GM12878 (cell line): ENCODE results near the gene MAN2B2. TPM values are rescaled to one million over a fixed set of nuclear protein-coding genes. Genes with fewer than 3 reads are reported as not detected.

Experiments
- ATAC-seq: fragments of 200-7000 bp; cut with Tn5 transposase; 3 replicates; pipeline ENCODE4 v1.9.1; 2020; ENCODE audit warnings: mild to moderate bottlenecking, moderate library complexity
- BruUV-seq: library from RNA; stranded (reverse); fragments of 400-500 nt; replicated peaks from 2 replicates; lab custom pipeline; 2021; lab: Mats Ljungman, UMichigan
- CTCF ChIA-PET: fragments of 300-600 bp; sonication (Branson Sonifier 250); formaldehyde crosslinking; extraction: SDS; loops from one replicate; lab custom pipeline; 2021; ENCODE audit warnings: inconsistent platforms; lab: Yijun Ruan, JAX
- POLR2A ChIA-PET: fragments of 350-600 bp; formaldehyde crosslinking; extraction: SDS; loops from one replicate; lab custom pipeline; 2021; ENCODE audit warnings: inconsistent platforms; lab: Charles Lee
- RAD21 ChIA-PET: fragments of 300-600 bp; sonication (Branson Sonifier 250); formaldehyde crosslinking; loops from one replicate; lab custom pipeline; 2023; ENCODE audit warnings: antibody characterized with exemption; ENCODE audit not compliant: unreplicated experiment; lab: Charles Lee
- SMC1A ChIA-PET: fragments of 300-600 bp; sonication (Branson Sonifier 250); formaldehyde crosslinking; loops from one replicate; lab custom pipeline; 2023; ENCODE audit not compliant: unreplicated experiment, uncharacterized antibody; lab: Charles Lee
- DNase-seq: peaks from one replicate; pipeline ENCODE4 v3.0.0-alpha.2; 2011; ENCODE audit warnings: low read depth, low spot score
- FAIRE-seq: peaks from 3 replicates; lab custom pipeline; 2011; peaks lifted over from hg19 to GRCh38; lab: Jason Lieb, UNC
- H2AFZ ChIP-seq: 2 replicates; pipeline ENCODE4 v1.6.0; 2011; ENCODE audit warnings: low read depth, low read length, control low read depth; ENCODE audit not compliant: control insufficient read depth
- H3K27ac ChIP-seq: 2 replicates; pipeline ENCODE4 v1.5.1; 2011; ENCODE audit warnings: control low read depth; ENCODE audit not compliant: control insufficient read depth, insufficient read depth
- H3K27me3 ChIP-seq, 2 experiments: replicated peaks in 1 of 2; 2 replicates each; pipeline versions ENCODE4 v1.6.0 to v1.6.1; 2011; ENCODE audit warnings: low read length in 1 of 2; ENCODE audit not compliant: control insufficient read depth in 2 of 2, insufficient read depth in 2 of 2
- H3K36me3 ChIP-seq, 2 experiments: 2 replicates each; pipeline ENCODE4 v1.5.1; 2011; ENCODE audit warnings: low read length in 1 of 2; ENCODE audit not compliant: control insufficient read depth in 2 of 2, insufficient read depth in 2 of 2
- H3K4me1 ChIP-seq: 2 replicates; pipeline ENCODE4 v1.6.1; 2011; ENCODE audit warnings: mild to moderate bottlenecking, low read length, moderate library complexity, mixed read lengths; ENCODE audit not compliant: control insufficient read depth, insufficient read depth
- H3K4me2 ChIP-seq: 2 replicates; pipeline ENCODE4 v1.6.0; 2011; ENCODE audit warnings: control low read depth; ENCODE audit not compliant: control insufficient read depth, insufficient read depth
- H3K4me3 ChIP-seq: fragments of 200-600 bp; sonication (generic); 2 replicates; pipeline ENCODE4 v1.5.1; 2016
- H3K79me2 ChIP-seq: 2 replicates; pipeline ENCODE4 v1.6.0; 2011; ENCODE audit warnings: low read length; ENCODE audit not compliant: control insufficient read depth, insufficient read depth
- H3K9ac ChIP-seq: 2 replicates; pipeline ENCODE4 v1.8.0; 2011; ENCODE audit warnings: low read length, control low read depth, mixed read lengths; ENCODE audit not compliant: control insufficient read depth, insufficient read depth
- H3K9me3 ChIP-seq: replicated peaks from 3 replicates; pipeline ENCODE4 v1.5.1; 2011; ENCODE audit warnings: mild to moderate bottlenecking, low read length; ENCODE audit not compliant: control insufficient read depth, insufficient read depth
- H4K20me1 ChIP-seq: 2 replicates; pipeline ENCODE4 v1.6.0; 2011; ENCODE audit not compliant: control insufficient read depth, insufficient read depth
- GABPA ChIP-seq: IDR thresholded peaks from 2 replicates; pipeline ENCODE4 v1.6.1; 2014; ENCODE audit warnings: antibody characterized with exemption, low read depth, mild to moderate bottlenecking, inconsistent platforms
- IKZF2 ChIP-seq, 2 experiments: fragments of 450-650 bp; IDR thresholded peaks; 2 replicates each; pipeline ENCODE4 v1.6.1; 2017; ENCODE audit warnings: mild to moderate bottlenecking in 2 of 2, moderate library complexity in 2 of 2
- JUNB ChIP-seq: IDR thresholded peaks from 2 replicates; pipeline ENCODE4 v1.6.1; 2016; ENCODE audit warnings: antibody characterized with exemption, mild to moderate bottlenecking
- KAT2A ChIP-seq: conservative IDR thresholded peaks from 2 replicates; pipeline ENCODE4 v1.6.1; 2011; ENCODE audit warnings: low read depth, low read length; ENCODE audit not compliant: control insufficient read depth
- KLF5 ChIP-seq: fragments of 450-650 bp; IDR thresholded peaks from 2 replicates; pipeline ENCODE4 v1.6.1; 2014; ENCODE audit warnings: mild to moderate bottlenecking; ENCODE audit not compliant: partially characterized antibody
- MTA3 ChIP-seq: IDR thresholded peaks from 2 replicates; pipeline ENCODE4 v1.6.1; 2012; ENCODE audit warnings: low read length, inconsistent platforms, borderline replicate concordance
- MYB ChIP-seq: fragments of 150-350 bp; IDR thresholded peaks from 2 replicates; pipeline ENCODE4 v1.6.1; 2014; ENCODE audit warnings: mild to moderate bottlenecking, low read depth, low read length, borderline replicate concordance
- NBN ChIP-seq: fragments of 450-650 bp; IDR thresholded peaks from 2 replicates; pipeline ENCODE4 v1.6.1; 2016
- WRNIP1 ChIP-seq: IDR thresholded peaks from 2 replicates; pipeline ENCODE4 v1.6.1; 2011; ENCODE audit warnings: low read depth, low read length, improper control_type of control experiment, borderline replicate concordance
- ZBED1 ChIP-seq: IDR thresholded peaks from 2 replicates; pipeline ENCODE4 v1.6.1; 2016; ENCODE audit warnings: borderline replicate concordance
- ZZZ3 ChIP-seq: IDR thresholded peaks from 2 replicates; pipeline ENCODE4 v1.6.1; 2011; ENCODE audit warnings: low read depth; ENCODE audit not compliant: control insufficient read depth, insufficient read length
- WGBS: methylation state at CpG from one replicate; pipeline ENCODE4 v1.1.6; 2016; ENCODE audit warnings: low lambda C conversion rate; ENCODE audit not compliant: insufficient replicate concordance, insufficient coverage; ENCODE audit errors: missing lambda C conversion rate; 5-methylcytosine and 5-hydroxymethylcytosine counted together
- in situ Hi-C: fragments of 300-500 bp; cut with MboI; formaldehyde crosslinking; loops from 9 replicates; pipeline ENCODE4 v1.14.3; 2018; ENCODE audit warnings: mixed read lengths
- intact Hi-C: fragments of 100-400 bp; cut with micrococcal nuclease; formaldehyde crosslinking; loops from one replicate; pipeline ENCODE4 v1.14.2; 2022; ENCODE audit not compliant: unreplicated experiment
- polyA plus RNA-seq, 11 experiments: library from polyadenylated mRNA; depleted of rRNA in 4 of 11; unstranded in 6 of 11; stranded (reverse) in 5 of 11; fragments of >200 nt; fragmentation: Nextera tagmentation in 4 of 11; fragmentation: Illumina TruSeq in 1 of 11; extraction: Ambion mirVana in 4 of 11; extraction: Trizol in 1 of 11; gene quantifications; 1 replicate in 1 of 11; 2 replicates in 10 of 11; pipeline versions ENCODE4 v1.2.1 to v1.2.3, GENCODE V29; 2011 to 2016; ENCODE audit warnings: inconsistent platforms in 2 of 11, missing spikeins in 2 of 11, low read depth in 1 of 11
- total RNA-seq, 4 experiments: library from RNA; depleted of rRNA in 3 of 4; stranded (reverse); fragments of >200 nt in 3 of 4; fragmentation: Illumina TruSeq in 1 of 4; extraction: Trizol in 1 of 4; gene quantifications; 2 replicates each; pipeline versions ENCODE4 v1.2.1 to v1.2.3, GENCODE V29; 2013 to 2021
- TF ChIP-seq, protein P1 (sequence below): IDR thresholded peaks from 2 replicates; pipeline ENCODE4 v1.6.1; 2011; ENCODE audit warnings: low read depth, mild to moderate bottlenecking, low read length, moderate library complexity, borderline replicate concordance; ENCODE audit errors: extremely low read depth
- TF ChIP-seq, protein P2 (sequence below): IDR thresholded peaks from 2 replicates; pipeline ENCODE4 v1.6.1; 2012; ENCODE audit warnings: mild to moderate bottlenecking, low read depth, low read length
- TF ChIP-seq, protein P3 (sequence below), 3 experiments: IDR thresholded peaks in 2 of 3; conservative IDR thresholded peaks in 1 of 3; 2 replicates each; pipeline ENCODE4 v1.5.1; 2011; ENCODE audit warnings: low read depth in 3 of 3, low read length in 3 of 3, mild to moderate bottlenecking in 3 of 3, control low read depth in 2 of 3, moderate library complexity in 2 of 3, inconsistent platforms in 1 of 3, mixed read lengths in 1 of 3; ENCODE audit not compliant: control insufficient read depth in 2 of 3, insufficient read depth in 1 of 3; ENCODE audit errors: extremely low read depth in 1 of 3
- TF ChIP-seq, protein P4 (sequence below): fragments of 450-650 bp; IDR thresholded peaks from 2 replicates; pipeline ENCODE4 v1.6.1; 2017; ENCODE audit warnings: antibody characterized with exemption, mild to moderate bottlenecking, moderate library complexity

The MAN2B2 gene
- total and polyA plus RNA-seq, 10 of the 15 experiments (the other 5 are each of a cell fraction or from before 2014, with no cell fraction given): 0.47 to 14.5 (median 7.0) TPM

DNA sequence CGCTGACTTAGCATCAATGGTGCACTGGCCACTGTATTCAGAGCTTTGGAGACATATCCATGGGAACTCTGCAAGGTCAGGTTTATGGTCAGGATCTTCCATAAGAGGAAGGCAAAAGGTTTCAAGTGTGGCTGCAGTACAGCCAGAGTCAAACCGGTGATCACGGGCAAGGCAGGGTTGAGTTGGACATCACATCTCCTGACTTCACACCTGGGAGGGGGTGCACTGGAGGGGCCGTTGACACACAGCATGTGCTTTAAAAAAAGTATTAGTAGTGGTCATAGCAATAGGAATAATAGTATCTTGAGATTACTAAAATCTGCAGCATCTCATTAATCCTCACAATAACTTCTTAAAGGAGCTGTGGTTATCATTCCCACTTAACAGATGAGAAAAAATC, 28.9 kb upstream of the MAN2B2 start:
- no peak for DNase-seq
- in situ Hi-C loops: loop anchor here (5.0 kb wide), 1 partner anchor 294 kb away; no protein-coding TSS in a partner anchor
- RAD21 ChIA-PET: interaction anchor here (0.7 to 1.0 kb wide), 2 partner anchors 73 to 146 kb away, joined by 3 to 6 read pairs; no protein-coding TSS in a partner anchor
- no peaks in the 10 kb centered on the region for H3K4me1 ChIP-seq
- no peak overlapping the region for H3K4me2 ChIP-seq
- SMC1A ChIA-PET: no interaction called here
- H3K9ac ChIP-seq: no peak overlapping the region
- no peaks in the 10 kb centered on the region for H3K36me3 ChIP-seq
- H3K79me2 ChIP-seq: no peaks in the 10 kb centered on the region
- no peak for ATAC-seq
- no peaks in the 10 kb centered on the region for H3K27me3 ChIP-seq
- H3K27ac ChIP-seq: no peak overlapping the region
- H2AFZ ChIP-seq: no peak overlapping the region
- 68% methylated on average over 4 of the region's 4 CpGs for WGBS
- FAIRE-seq: no peak
- H4K20me1 ChIP-seq: no peaks in the 10 kb centered on the region
- POLR2A ChIA-PET: no interaction called here
- CTCF ChIA-PET: interaction anchor here (0.6 to 3.1 kb wide), 18 partner anchors 16 to 696 kb away, joined by 3 to 11 read pairs (median 4); no protein-coding TSS in a partner anchor
- no peak overlapping the region for H3K4me3 ChIP-seq
- intact Hi-C loops: loop anchor here (2.0 to 5.0 kb wide), 2 partner anchors 201 to 294 kb away; no protein-coding TSS in a partner anchor
- BruUV-seq: no TSS peak
- no peaks in the 10 kb centered on the region for H3K9me3 ChIP-seq
- TF ChIP-seq JUNB (no peak), KAT2A (no peak), GABPA (no peak), ZBED1 (no peak), MYB (no peak), IKZF2 (IDR thresholded peaks at IDR 0.05) (no peak), NBN (no peak), MTA3 (no peak), ZZZ3 (no peak), WRNIP1 (no peak), KLF5 (no peak)
- TF ChIP-seq, protein P1, sequence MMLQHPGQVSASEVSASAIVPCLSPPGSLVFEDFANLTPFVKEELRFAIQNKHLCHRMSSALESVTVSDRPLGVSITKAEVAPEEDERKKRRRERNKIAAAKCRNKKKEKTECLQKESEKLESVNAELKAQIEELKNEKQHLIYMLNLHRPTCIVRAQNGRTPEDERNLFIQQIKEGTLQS: no peak
- TF ChIP-seq, protein P2, sequence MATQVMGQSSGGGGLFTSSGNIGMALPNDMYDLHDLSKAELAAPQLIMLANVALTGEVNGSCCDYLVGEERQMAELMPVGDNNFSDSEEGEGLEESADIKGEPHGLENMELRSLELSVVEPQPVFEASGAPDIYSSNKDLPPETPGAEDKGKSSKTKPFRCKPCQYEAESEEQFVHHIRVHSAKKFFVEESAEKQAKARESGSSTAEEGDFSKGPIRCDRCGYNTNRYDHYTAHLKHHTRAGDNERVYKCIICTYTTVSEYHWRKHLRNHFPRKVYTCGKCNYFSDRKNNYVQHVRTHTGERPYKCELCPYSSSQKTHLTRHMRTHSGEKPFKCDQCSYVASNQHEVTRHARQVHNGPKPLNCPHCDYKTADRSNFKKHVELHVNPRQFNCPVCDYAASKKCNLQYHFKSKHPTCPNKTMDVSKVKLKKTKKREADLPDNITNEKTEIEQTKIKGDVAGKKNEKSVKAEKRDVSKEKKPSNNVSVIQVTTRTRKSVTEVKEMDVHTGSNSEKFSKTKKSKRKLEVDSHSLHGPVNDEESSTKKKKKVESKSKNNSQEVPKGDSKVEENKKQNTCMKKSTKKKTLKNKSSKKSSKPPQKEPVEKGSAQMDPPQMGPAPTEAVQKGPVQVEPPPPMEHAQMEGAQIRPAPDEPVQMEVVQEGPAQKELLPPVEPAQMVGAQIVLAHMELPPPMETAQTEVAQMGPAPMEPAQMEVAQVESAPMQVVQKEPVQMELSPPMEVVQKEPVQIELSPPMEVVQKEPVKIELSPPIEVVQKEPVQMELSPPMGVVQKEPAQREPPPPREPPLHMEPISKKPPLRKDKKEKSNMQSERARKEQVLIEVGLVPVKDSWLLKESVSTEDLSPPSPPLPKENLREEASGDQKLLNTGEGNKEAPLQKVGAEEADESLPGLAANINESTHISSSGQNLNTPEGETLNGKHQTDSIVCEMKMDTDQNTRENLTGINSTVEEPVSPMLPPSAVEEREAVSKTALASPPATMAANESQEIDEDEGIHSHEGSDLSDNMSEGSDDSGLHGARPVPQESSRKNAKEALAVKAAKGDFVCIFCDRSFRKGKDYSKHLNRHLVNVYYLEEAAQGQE: no peak
- TF ChIP-seq, protein P3, sequence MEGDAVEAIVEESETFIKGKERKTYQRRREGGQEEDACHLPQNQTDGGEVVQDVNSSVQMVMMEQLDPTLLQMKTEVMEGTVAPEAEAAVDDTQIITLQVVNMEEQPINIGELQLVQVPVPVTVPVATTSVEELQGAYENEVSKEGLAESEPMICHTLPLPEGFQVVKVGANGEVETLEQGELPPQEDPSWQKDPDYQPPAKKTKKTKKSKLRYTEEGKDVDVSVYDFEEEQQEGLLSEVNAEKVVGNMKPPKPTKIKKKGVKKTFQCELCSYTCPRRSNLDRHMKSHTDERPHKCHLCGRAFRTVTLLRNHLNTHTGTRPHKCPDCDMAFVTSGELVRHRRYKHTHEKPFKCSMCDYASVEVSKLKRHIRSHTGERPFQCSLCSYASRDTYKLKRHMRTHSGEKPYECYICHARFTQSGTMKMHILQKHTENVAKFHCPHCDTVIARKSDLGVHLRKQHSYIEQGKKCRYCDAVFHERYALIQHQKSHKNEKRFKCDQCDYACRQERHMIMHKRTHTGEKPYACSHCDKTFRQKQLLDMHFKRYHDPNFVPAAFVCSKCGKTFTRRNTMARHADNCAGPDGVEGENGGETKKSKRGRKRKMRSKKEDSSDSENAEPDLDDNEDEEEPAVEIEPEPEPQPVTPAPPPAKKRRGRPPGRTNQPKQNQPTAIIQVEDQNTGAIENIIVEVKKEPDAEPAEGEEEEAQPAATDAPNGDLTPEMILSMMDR (IDR thresholded peaks at IDR 0.05 in 2 of 3, conservative IDR thresholded peaks at IDR 0.05 in 1 of 3; ENCODE audit: control insufficient read depth in 2 of 3, extremely low read depth in 1 of 3, insufficient read depth in 1 of 3, low read depth in 3 of 3, low read length in 3 of 3): no peak
- TF ChIP-seq, protein P4, sequence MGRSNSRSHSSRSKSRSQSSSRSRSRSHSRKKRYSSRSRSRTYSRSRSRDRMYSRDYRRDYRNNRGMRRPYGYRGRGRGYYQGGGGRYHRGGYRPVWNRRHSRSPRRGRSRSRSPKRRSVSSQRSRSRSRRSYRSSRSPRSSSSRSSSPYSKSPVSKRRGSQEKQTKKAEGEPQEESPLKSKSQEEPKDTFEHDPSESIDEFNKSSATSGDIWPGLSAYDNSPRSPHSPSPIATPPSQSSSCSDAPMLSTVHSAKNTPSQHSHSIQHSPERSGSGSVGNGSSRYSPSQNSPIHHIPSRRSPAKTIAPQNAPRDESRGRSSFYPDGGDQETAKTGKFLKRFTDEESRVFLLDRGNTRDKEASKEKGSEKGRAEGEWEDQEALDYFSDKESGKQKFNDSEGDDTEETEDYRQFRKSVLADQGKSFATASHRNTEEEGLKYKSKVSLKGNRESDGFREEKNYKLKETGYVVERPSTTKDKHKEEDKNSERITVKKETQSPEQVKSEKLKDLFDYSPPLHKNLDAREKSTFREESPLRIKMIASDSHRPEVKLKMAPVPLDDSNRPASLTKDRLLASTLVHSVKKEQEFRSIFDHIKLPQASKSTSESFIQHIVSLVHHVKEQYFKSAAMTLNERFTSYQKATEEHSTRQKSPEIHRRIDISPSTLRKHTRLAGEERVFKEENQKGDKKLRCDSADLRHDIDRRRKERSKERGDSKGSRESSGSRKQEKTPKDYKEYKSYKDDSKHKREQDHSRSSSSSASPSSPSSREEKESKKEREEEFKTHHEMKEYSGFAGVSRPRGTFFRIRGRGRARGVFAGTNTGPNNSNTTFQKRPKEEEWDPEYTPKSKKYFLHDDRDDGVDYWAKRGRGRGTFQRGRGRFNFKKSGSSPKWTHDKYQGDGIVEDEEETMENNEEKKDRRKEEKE: no peak
